B cell (primary cell): ENCODE results near the gene TRRAP. TPM values are rescaled to one million over a fixed set of nuclear protein-coding genes. Genes with fewer than 3 reads are reported as not detected.

Experiments
- ATAC-seq: fragments of 200-7000 bp; cut with Tn5 transposase; one replicate; pipeline ENCODE4 v1.10.0; 2021; ENCODE audit warnings: low read depth, mild to moderate bottlenecking, moderate number of reproducible peaks, moderate library complexity
- CTCF ChIA-PET: fragments of 350-600 bp; sonication (Branson Sonifier 250); formaldehyde crosslinking; loops from one replicate; lab custom pipeline; 2021; ENCODE audit warnings: antibody characterized with exemption, inconsistent platforms; lab: Charles Lee
- POLR2A ChIA-PET: fragments of 350-600 bp; sonication (Branson Sonifier 250); formaldehyde crosslinking; loops from one replicate; lab custom pipeline; 2021; ENCODE audit warnings: antibody characterized with exemption; lab: Charles Lee
- DNase-seq: peaks from one replicate; pipeline ENCODE4 v3.0.0; 2013
- H2AFZ ChIP-seq: 2 replicates; pipeline ENCODE4 v1.6.1; 2012; ENCODE audit warnings: mild to moderate bottlenecking, low read depth, low read length; ENCODE audit not compliant: insufficient read depth, poor library complexity, severe bottlenecking
- H3K27ac ChIP-seq, 2 donors: 1 replicate in 1 of 2; 2 replicates in 1 of 2; pipeline ENCODE4 v1.5.1; 2012 to 2013; ENCODE audit warnings: low read length in 2 of 2, mild to moderate bottlenecking in 2 of 2, moderate library complexity in 1 of 2
- H3K27me3 ChIP-seq, 4 experiments: fragments of 200-600 bp in 1 of 4; sonication (generic) in 1 of 4; replicated peaks in 1 of 4; 1 replicate in 2 of 4; 2 replicates in 2 of 4; pipeline versions ENCODE4 v1.6.1 to v1.7.0; 2013 to 2016; ENCODE audit warnings: low read length in 3 of 4, mild to moderate bottlenecking in 2 of 4, mixed read lengths in 1 of 4, moderate library complexity in 1 of 4; ENCODE audit not compliant: insufficient read depth in 4 of 4, control insufficient read depth in 3 of 4; ENCODE audit errors: control extremely low read depth in 1 of 4
- H3K36me3 ChIP-seq, 2 experiments: replicated peaks in 1 of 2; 1 replicate in 1 of 2; 2 replicates in 1 of 2; pipeline versions ENCODE4 v1.6.1 to v1.7.1; 2013; ENCODE audit warnings: low read length in 1 of 2; ENCODE audit not compliant: insufficient read depth in 2 of 2, control insufficient read depth in 1 of 2; ENCODE audit errors: control extremely low read depth in 1 of 2, extremely low read depth in 1 of 2
- H3K4me1 ChIP-seq, 2 donors: fragments of 200-600 bp in 1 of 2; sonication (generic) in 1 of 2; 1 replicate in 1 of 2; 2 replicates in 1 of 2; pipeline versions ENCODE4 v1.5.1 to v1.6.1; 2013 to 2017; ENCODE audit warnings: low read length in 2 of 2; ENCODE audit not compliant: control insufficient read depth in 2 of 2, insufficient read depth in 2 of 2
- H3K4me2 ChIP-seq: replicated peaks from 2 replicates; pipeline ENCODE3; 2012; ENCODE audit warnings: mild to moderate bottlenecking, low read depth, low read length; ENCODE audit not compliant: poor library complexity, severe bottlenecking
- H3K4me3 ChIP-seq, 5 experiments: fragments of 200-600 bp in 1 of 5; sonication (generic) in 1 of 5; 1 replicate in 3 of 5; 2 replicates in 2 of 5; pipeline versions ENCODE4 v1.5.1 to v1.7.0; 2011 to 2016; ENCODE audit warnings: low read length in 4 of 5, mild to moderate bottlenecking in 4 of 5, low read depth in 2 of 5, control low read depth in 1 of 5, moderate library complexity in 1 of 5; ENCODE audit not compliant: insufficient read depth in 1 of 5; ENCODE audit errors: control extremely low read depth in 1 of 5, extremely low read depth in 1 of 5
- H3K79me2 ChIP-seq: fragments of 200-600 bp; sonication (generic); one replicate; pipeline ENCODE4 v1.6.0; 2016; ENCODE audit warnings: low read length; ENCODE audit not compliant: control insufficient read depth, insufficient read depth
- H3K9ac ChIP-seq: fragments of 200-600 bp; sonication (generic); 2 replicates; pipeline ENCODE4 v1.6.1; 2017; ENCODE audit warnings: mild to moderate bottlenecking, low read length, moderate library complexity
- H3K9me3 ChIP-seq, 3 donors: one replicate each; pipeline versions ENCODE4 v1.6.1 to v1.7.1; 2013; ENCODE audit warnings: low read length in 2 of 3; ENCODE audit not compliant: control insufficient read depth in 2 of 3, insufficient read depth in 1 of 3; ENCODE audit errors: control extremely low read depth in 1 of 3
- H4K20me1 ChIP-seq: 2 replicates; pipeline ENCODE4 v1.6.0; 2012; ENCODE audit warnings: mild to moderate bottlenecking, low read length; ENCODE audit not compliant: insufficient read depth, control insufficient read depth, poor library complexity, severe bottlenecking
- H3K27ac Mint-ChIP-seq: one replicate; pipeline ENCODE4 v1.8.0; 2021; ENCODE audit warnings: mixed read lengths
- H3K27me3 Mint-ChIP-seq: one replicate; pipeline ENCODE4 v1.8.0; 2021; ENCODE audit warnings: mixed read lengths
- H3K4me1 Mint-ChIP-seq: one replicate; pipeline ENCODE4 v1.8.0; 2021; ENCODE audit warnings: mixed read lengths
- H3K4me3 Mint-ChIP-seq: one replicate; pipeline ENCODE4 v1.8.0; 2021; ENCODE audit warnings: mixed read lengths
- H3K9me3 Mint-ChIP-seq: one replicate; pipeline ENCODE4 v1.8.0; 2022; ENCODE audit warnings: mixed read lengths; ENCODE audit not compliant: insufficient read depth
- CTCF ChIP-seq: fragments of 200-600 bp; IDR thresholded peaks from one replicate; pipeline ENCODE4 v1.8.0; 2022; ENCODE audit warnings: antibody characterized with exemption, mild to moderate bottlenecking
- EZH2 ChIP-seq: IDR thresholded peaks from 2 replicates; pipeline ENCODE4 v1.6.1; 2012; ENCODE audit warnings: borderline replicate concordance, low read depth, mild to moderate bottlenecking, moderate library complexity, low read length; ENCODE audit not compliant: insufficient read depth, poor library complexity, severe bottlenecking
- WGBS: methylation state at CpG from one replicate; pipeline ENCODE4 v1.1.5; 2013; ENCODE audit warnings: missing lambda C conversion rate; ENCODE audit not compliant: insufficient coverage; 5-methylcytosine and 5-hydroxymethylcytosine counted together
- intact Hi-C: fragments of 100-400 bp; cut with micrococcal nuclease; formaldehyde crosslinking; loops from one replicate; pipeline ENCODE4 v1.10.0; 2022
- polyA plus RNA-seq: library from polyadenylated mRNA; depleted of rRNA; stranded (reverse); fragments of >200 nt; gene quantifications from 2 replicates; pipeline ENCODE4 v1.2.3, GENCODE V29; 2012
- total RNA-seq, 2 donors: library from RNA; stranded (reverse); fragments of 120-200 nt in 1 of 2; gene quantifications; 1 replicate in 1 of 2; 2 replicates in 1 of 2; pipeline versions ENCODE4 v1.2.3 to v1.2.4, GENCODE V29; 2013 to 2022

TRRAP gene
- total and polyA plus RNA-seq, 2 donors (not counting 1 experiment from before 2014, with no cell fraction given): 25.4 to 102 TPM

GRCh38 chr7:99019523-99020412 lies 141.4 kb downstream of the TRRAP start:
- no peaks in the 10 kb centered on the region for H3K9me3 Mint-ChIP-seq
- POLR2A ChIA-PET: no interaction called here
- Histone ChIP-seq H3K9ac (no peak overlapping the region), H3K27me3 (no peaks in the 10 kb centered on the region), H3K4me3 (no peak overlapping the region), H4K20me1 (peaks cover 12% of the 10 kb centered on the region), H3K27ac (no peak overlapping the region), H3K4me1 (no peaks in the 10 kb centered on the region), H3K4me2 (no peak overlapping the region), H3K79me2 (peaks cover 10% of the 10 kb centered on the region), H3K36me3 (peaks cover 0 to 25% of the 10 kb centered on the region in 2 experiments), H2AFZ (no peak overlapping the region), H3K9me3 (no peaks in the 10 kb centered on the region)
- no peak for TF ChIP-seq EZH2
- TF ChIP-seq CTCF: no peak
- WGBS: over 99% methylated on average over 8 of the region's 12 CpGs
- H3K4me1 Mint-ChIP-seq: peaks cover 7% of the 10 kb centered on the region
- no peak overlapping the region for H3K27ac Mint-ChIP-seq
- intact Hi-C loops: no loop called here
- CTCF ChIA-PET: no interaction called here
- H3K4me3 Mint-ChIP-seq: no peak overlapping the region
- H3K27me3 Mint-ChIP-seq: no peaks in the 10 kb centered on the region
- DNase-seq (no peak), ATAC-seq (no peak)

- H3K36me3 ChIP-seq: peaks cover 0 to 20% of the 10 kb centered on the region in 2 experiments
- Mint-ChIP-seq H3K4me1 (peaks cover 7% of the 10 kb centered on the region), H3K4me3 (no peak overlapping the region), H3K27ac (no peak overlapping the region), H3K27me3 (no peaks in the 10 kb centered on the region), H3K9me3 (no peaks in the 10 kb centered on the region)
- POLR2A ChIA-PET: no interaction called here
- H3K4me1 ChIP-seq: no peaks in the 10 kb centered on the region
- peaks cover 10% of the 10 kb centered on the region for H3K79me2 ChIP-seq
- no peak overlapping the region for H3K9ac ChIP-seq
- H2AFZ ChIP-seq: no peak overlapping the region
- no peak for DNase-seq
- no peak for ATAC-seq
- no CpG with 5 or more reads among the region's 3 CpGs for WGBS
- H3K9me3 ChIP-seq: no peaks in the 10 kb centered on the region
- intact Hi-C loops: no loop called here
- H3K4me3 ChIP-seq: no peak overlapping the region
- no peak overlapping the region for H3K4me2 ChIP-seq
- H3K27me3 ChIP-seq: no peaks in the 10 kb centered on the region
- no peak for TF ChIP-seq CTCF
- TF ChIP-seq EZH2: no peak
- peaks cover 12% of the 10 kb centered on the region for H4K20me1 ChIP-seq
- H3K27ac ChIP-seq: no peak overlapping the region
- CTCF ChIA-PET: no interaction called here
Measured at GRCh38 chr7:99020413-99020715, 142.0 kb downstream of the TRRAP start.
